ENCODE measurements around the gene AKAP7.

DNA sequence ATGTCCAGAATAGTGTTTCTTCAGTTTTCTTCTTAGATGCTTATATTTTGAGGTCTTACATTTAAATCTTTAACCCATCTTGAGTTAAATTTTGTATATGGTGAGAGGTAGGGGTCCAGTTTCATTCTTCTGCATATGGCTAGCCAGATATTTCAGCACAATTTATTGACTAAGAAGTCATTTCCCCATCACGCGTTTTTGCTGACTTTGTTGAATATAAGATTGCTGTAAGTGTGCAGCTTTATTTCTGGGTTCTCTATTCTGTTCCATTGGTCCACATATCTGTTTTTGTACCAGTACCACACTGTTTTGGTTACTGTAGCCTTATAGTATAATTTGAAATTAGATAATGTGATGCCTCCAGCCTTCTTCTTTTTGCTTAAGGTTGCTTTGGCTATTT lies 179.6 kb downstream of the AKAP7 start:
- TF ChIP-seq POLR2AphosphoS5 (IDR thresholded peaks at IDR 0.05): no peak
- TF ChIP-seq POLR2A (IDR thresholded peaks at IDR 0.05): no peak
